Astrocyte of the cerebellum (primary cell): ENCODE measurements around the gene NFX1.
A peak's percentile ranks its signal among the peaks of the same experiment; 100 is the strongest.

Source experiments
- DNase-seq: peaks from one replicate; pipeline ENCODE4 v3.0.0-alpha.2; 2011; ENCODE audit warnings: low read depth
- H3K4me3 ChIP-seq: 2 replicates; pipeline ENCODE4 v1.5.1; 2011; ENCODE audit warnings: mild to moderate bottlenecking, low read depth, low read length, moderate library complexity
- CTCF ChIP-seq: IDR thresholded peaks from 2 replicates; pipeline ENCODE4 v1.5.1; 2012; ENCODE audit warnings: low read length, low read depth, moderate library complexity, mild to moderate bottlenecking; ENCODE audit errors: missing control alignments
- in situ Hi-C: cut with HindIII; loops from 2 replicates; pipeline ENCODE4 v1.10.0; 2017; ENCODE audit warnings: low sequenced_read_pairs

Gene NFX1

DNA sequence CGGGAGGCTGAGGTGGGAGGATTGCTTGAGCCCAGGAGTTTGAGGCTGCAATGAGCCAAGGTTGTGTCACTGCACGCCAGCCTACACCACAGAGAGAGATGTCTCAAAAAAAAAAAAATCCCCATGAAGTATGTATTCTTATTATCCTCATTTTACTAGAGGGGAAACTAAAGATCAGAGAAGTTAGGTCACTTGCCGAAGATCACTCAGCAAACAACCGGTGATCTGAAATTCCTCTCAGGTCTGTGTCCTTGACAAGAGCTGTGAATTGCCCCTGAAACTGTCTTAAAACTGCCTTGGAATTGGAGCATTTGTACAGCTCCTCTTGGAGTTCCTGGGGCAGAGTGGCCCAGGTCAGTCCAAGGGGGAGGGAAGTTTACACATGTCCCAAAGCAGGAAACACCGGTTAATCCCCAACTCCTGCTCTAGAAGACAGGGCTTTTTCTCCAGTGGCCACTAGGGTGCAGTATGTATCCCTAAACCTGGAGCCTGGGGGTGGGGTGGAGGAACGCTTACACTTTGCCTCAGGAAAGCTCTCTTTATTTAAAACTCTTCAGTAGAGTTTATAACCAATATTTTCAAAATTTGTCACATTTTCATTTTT, 84.4 kb downstream of the NFX1 start:
- in situ Hi-C loops, result no loop called here
- no peak overlapping the region for H3K4me3 ChIP-seq
- TF ChIP-seq CTCF, result peak; percentile 95
- peak; percentile 57 for DNase-seq

DNA sequence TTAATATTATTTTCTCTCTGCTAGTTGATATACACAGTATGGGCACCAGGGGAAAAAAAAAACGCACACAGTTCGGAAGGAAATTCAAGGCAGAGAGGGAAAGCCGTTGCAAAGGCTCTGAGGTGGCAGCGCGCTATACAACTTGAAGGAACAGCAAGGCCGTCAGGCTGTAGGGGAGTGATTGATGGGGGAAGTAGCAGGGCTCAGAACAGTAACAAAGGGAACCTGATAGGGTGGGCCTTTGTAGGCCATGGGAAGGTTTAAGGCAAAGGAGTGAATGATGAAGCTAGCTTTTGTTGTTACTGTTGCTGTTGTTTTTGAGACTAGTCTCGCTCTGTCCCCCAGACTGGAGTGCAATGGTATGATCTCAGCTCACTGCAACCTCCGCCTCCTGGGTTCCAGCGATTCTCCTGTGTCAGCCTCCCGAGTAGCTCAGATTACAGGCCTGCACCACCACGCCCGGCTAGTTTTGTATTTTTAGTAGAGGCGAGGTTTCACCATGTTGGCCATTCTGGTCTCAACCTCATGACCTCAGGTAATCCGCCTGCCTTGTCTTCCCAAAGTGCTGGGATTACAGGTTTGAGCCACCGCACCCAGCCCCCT, 85.0 kb downstream of the NFX1 start:
- no peak overlapping the region for H3K4me3 ChIP-seq
- no peak for DNase-seq
- in situ Hi-C loops, result no loop called here
- no peak for TF ChIP-seq CTCF

DNA sequence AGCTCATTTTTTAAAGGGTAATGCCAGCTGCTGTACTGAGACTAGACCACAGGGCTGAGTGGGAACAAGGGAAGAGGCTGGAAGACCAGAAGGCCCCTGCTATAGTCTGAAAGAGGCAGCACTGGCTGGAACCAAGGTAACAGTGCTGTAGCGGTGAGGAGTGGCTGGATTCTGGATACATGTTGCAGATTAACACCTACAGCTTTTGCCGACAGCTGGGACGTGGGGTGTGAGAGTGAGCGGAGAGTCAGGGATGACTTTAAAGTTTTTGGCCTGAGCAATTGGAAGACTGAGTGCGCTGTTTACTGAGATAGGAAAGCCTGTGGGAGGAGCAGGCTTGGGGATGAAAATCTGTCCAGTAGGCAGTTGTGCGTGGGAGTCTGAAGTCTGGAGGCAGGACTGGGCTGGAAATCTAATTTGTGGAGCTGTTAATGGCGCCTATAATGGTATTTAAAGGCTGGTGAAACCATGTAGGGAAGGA, 85.6 kb downstream of the NFX1 start:
- in situ Hi-C loops, result no loop called here
- TF ChIP-seq CTCF, result no peak

DNA sequence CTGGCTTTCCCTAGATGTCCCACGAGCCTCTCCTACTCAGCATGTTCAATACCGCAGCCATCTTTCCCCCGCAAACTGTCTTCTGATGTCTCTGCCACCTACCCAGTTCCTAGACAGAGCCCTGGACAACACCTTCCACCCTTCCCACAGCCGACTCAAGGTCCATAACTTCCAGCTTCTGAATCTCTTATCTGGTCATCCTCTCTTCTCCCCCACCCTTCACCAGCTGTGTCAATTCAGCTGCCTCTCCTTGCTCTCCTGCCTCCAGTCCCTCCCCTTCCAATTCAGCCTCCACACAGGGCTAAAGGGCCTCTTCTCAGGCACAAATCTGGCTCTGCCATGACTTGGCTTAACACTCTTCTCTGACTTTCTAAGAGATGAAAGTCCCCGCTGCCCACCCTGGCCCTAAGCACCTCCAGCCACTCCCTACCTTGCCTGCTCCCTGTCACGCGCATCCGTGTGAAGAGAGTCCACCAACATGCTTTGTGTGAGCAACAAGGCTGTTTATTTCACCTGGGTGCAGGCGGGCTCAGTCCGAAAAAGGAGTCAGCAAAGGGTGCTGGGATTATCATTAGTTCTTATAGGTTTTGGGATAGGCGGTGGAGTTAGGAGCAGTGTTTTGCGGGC, 86.9 kb downstream of the NFX1 start:
- TF ChIP-seq CTCF, result no peak
- H3K4me3 ChIP-seq, result no peak overlapping the region
- no peak for DNase-seq
- in situ Hi-C loops, result no loop called here

More for the DNA sequence above, 85.6 kb downstream of the NFX1 start:
- no peak overlapping the region for H3K4me3 ChIP-seq
- no peak for DNase-seq

- H3K4me3 ChIP-seq, result no peak overlapping the region
- no peak for DNase-seq
- in situ Hi-C loops, result no loop called here
- no peak for TF ChIP-seq CTCF
These were observed 87.9 kb downstream of the NFX1 start for GRCh38 chr9:33378121-33378795.

DNA sequence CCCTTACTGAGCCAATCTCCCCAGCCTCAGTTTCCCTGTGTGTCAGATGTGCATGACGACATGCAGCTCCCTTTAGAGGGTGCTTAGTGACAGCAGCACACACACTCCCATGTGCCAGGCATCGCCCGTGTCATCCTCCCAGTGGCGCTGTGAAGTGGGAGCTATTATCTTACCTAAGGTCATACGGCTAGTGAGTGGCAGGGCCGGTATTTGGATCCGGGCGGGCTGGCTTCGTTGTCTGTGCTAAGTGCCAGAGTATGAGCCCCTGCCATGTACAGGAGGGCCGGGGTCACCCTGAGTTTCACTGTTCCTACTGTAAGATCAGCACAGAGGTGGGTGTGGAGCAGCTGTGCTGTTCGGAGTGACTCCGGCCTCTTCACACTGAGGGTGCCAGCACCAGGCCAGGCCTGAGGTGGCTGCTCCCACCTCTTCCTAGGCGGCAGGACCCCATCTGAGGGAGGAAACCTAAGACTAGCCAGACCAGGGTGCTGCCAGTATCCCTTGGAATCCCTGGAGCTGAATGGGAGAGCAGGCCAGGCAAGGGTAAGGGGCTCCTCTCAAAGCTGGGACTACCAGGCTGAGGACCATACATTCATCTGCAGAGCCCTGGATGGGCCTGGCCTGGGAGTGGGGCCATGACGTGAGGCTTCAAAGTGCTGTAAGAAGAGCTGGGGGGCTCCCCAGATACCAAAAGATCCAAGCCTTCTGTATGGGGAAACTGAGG, 89.5 kb downstream of the NFX1 start:
- no peak for DNase-seq
- in situ Hi-C loops, result no loop called here

More for the DNA sequence above, 89.5 kb downstream of the NFX1 start:
- no peak for TF ChIP-seq CTCF
- no peak overlapping the region for H3K4me3 ChIP-seq
